Measurements from ENCODE around the gene MAGEA2B. TPM values are rescaled to one million over a fixed set of nuclear protein-coding genes. Genes with fewer than 3 reads are reported as not detected.
"Not testable (repeated sequence)": the region's sequence is repeated elsewhere in the genome, so short reads cannot be mapped to it uniquely, and the experiment has no call there.

The MAGEA2B gene
- total RNA-seq, 2 donors from 2014 or later, result not detected

GRCh38 chrX:152725409-152725808 is 11.0 kb downstream of the MAGEA2B start:
- Histone ChIP-seq H3K4me3 (no peak overlapping the region), H3K36me3 (no peaks in the 10 kb centered on the region), H3K4me1 (ENCODE audit: control insufficient read depth in 1 of 2, low read depth in 2 of 2) (no peaks in the 10 kb centered on the region), H3K9me3 (no peaks in the 10 kb centered on the region), H3K27ac (no peak overlapping the region), H3K27me3 (replicated peaks; ENCODE audit: insufficient read depth) (no peaks in the 10 kb centered on the region)
- DNase-seq (ENCODE audit: low spot score) (no peak), ATAC-seq (ENCODE audit: insufficient number of reproducible peaks, low FRiP score, low read depth) (no peak)
- TF ChIP-seq CTCF (IDR thresholded peaks at IDR 0.05), result no peak

GRCh38 chrX:152733261-152733975 is 19.0 kb downstream of the MAGEA2B start, which contains the start of the genes CSAG1 and MAGEA12:
CSAG1 (minus strand) TSS chrX:152733721; CDS start chrX:152732460, 1,261 bp downstream.
MAGEA12 (plus strand) TSS chrX:152733757; CDS start chrX:152736162, 2,405 bp downstream.
- H3K4me1 ChIP-seq (ENCODE audit: control insufficient read depth in 1 of 2, low read depth in 2 of 2), result no peaks in the 10 kb centered on the region
- H3K4me3 ChIP-seq, result no peak within 1 kb of the TSS
- H3K9me3 ChIP-seq, result no peaks in the 10 kb centered on the region
- no peak within 1 kb of the TSS for H3K27ac ChIP-seq
- no peaks in the 10 kb centered on the region for H3K36me3 ChIP-seq
- TF ChIP-seq CTCF (IDR thresholded peaks at IDR 0.05), result no peak
- ATAC-seq (ENCODE audit: insufficient number of reproducible peaks, low FRiP score, low read depth) (no peak), DNase-seq (ENCODE audit: low spot score) (no peak)
- H3K27me3 ChIP-seq (replicated peaks; ENCODE audit: insufficient read depth), result no peaks in the 10 kb centered on the region

- not testable (repeated sequence) for H3K4me3 ChIP-seq; H3K4me1 ChIP-seq (ENCODE audit: control insufficient read depth in 1 of 2, low read depth in 2 of 2); H3K9me3 ChIP-seq; H3K27me3 ChIP-seq (replicated peaks; ENCODE audit: insufficient read depth); DNase-seq (ENCODE audit: low spot score); H3K36me3 ChIP-seq; ATAC-seq (ENCODE audit: insufficient number of reproducible peaks, low FRiP score, low read depth); H3K27ac ChIP-seq
Observed at GRCh38 chrX:152734143-152734858, 19.9 kb downstream of the MAGEA2B start.

GRCh38 chrX:152735101-152735500 is 20.7 kb downstream of the MAGEA2B start:
- Histone ChIP-seq H3K36me3 (no peaks in the 10 kb centered on the region), H3K4me3 (no peak overlapping the region), H3K4me1 (ENCODE audit: control insufficient read depth in 1 of 2, low read depth in 2 of 2) (no peaks in the 10 kb centered on the region), H3K27ac (no peak overlapping the region), H3K9me3 (no peaks in the 10 kb centered on the region), H3K27me3 (replicated peaks; ENCODE audit: insufficient read depth) (no peaks in the 10 kb centered on the region)
- DNase-seq (ENCODE audit: low spot score), result no peak
- no peak for TF ChIP-seq CTCF (IDR thresholded peaks at IDR 0.05)
- ATAC-seq (ENCODE audit: insufficient number of reproducible peaks, low FRiP score, low read depth), result no peak

- ATAC-seq (ENCODE audit: insufficient number of reproducible peaks, low FRiP score, low read depth) (no peak), DNase-seq (ENCODE audit: low spot score) (no peak)
- Histone ChIP-seq H3K9me3 (no peaks in the 10 kb centered on the region), H3K4me3 (no peak overlapping the region), H3K27ac (no peak overlapping the region), H3K27me3 (replicated peaks; ENCODE audit: insufficient read depth) (no peaks in the 10 kb centered on the region), H3K4me1 (ENCODE audit: control insufficient read depth in 1 of 2, low read depth in 2 of 2) (no peaks in the 10 kb centered on the region), H3K36me3 (no peaks in the 10 kb centered on the region)
- TF ChIP-seq CTCF (IDR thresholded peaks at IDR 0.05), result no peak
Observed at GRCh38 chrX:152735860-152736511, 21.6 kb downstream of the MAGEA2B start.

- H3K27ac ChIP-seq; H3K4me3 ChIP-seq; H3K9me3 ChIP-seq; DNase-seq (ENCODE audit: low spot score); H3K4me1 ChIP-seq (ENCODE audit: control insufficient read depth in 1 of 2, low read depth in 2 of 2); ATAC-seq (ENCODE audit: insufficient number of reproducible peaks, low FRiP score, low read depth); H3K27me3 ChIP-seq (replicated peaks; ENCODE audit: insufficient read depth); H3K36me3 ChIP-seq: not testable (repeated sequence)
Observed at GRCh38 chrX:152736528-152736927, 22.1 kb downstream of the MAGEA2B start.
